ENCODE data around the gene DYNLT1. TPM values are rescaled to one million over a fixed set of nuclear protein-coding genes. Genes with fewer than 3 reads are reported as not detected.

Gene DYNLT1
- total and polyA plus RNA-seq, 4 donors: 78.6 to 211 (median 90.2) TPM

DNA sequence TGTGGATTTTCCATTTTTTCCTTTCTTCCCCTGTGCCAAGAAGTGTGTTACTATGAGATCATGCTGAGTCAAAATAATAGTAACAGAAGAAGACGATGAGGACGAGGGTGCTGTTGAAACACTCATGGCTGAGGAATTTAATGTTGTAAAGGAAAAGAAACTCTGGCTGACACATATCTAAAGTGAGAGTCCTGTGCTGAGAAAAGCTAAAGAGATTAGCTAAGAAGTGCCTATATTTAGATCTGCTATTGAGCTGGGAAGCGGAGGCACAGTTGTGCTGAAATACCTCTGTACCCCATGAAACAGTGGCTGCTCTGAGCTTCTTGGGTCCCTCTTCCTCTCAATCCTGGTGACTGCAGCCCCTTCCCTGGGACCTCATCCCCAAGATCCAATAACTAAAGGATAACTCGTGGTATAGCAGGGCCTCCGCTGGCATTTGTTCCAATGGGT lies 4.2 kb upstream of the DYNLT1 start:
- intact Hi-C loops (cut with DNase I): no loop called here
- Histone ChIP-seq H3K36me3 (ENCODE audit: control insufficient read depth in 1 of 2, insufficient read depth in 2 of 2, low read length in 1 of 2) (no peaks in the 10 kb centered on the region), H3K27ac (ENCODE audit: low read depth in 1 of 2, low read length in 2 of 2) (no peak overlapping the region), H3K4me1 (ENCODE audit: control insufficient read depth in 1 of 2, insufficient read depth in 2 of 2, low read length in 2 of 2) (no peaks in the 10 kb centered on the region), H3K4me3 (ENCODE audit: low read length in 2 of 2) (no peak overlapping the region), H3K9me3 (ENCODE audit: control insufficient read depth, low read length) (no peaks in the 10 kb centered on the region), H3K27me3 (ENCODE audit: control insufficient read depth in 1 of 2, insufficient read depth in 2 of 2, low read length in 1 of 2) (no peaks in the 10 kb centered on the region)
- no peak for DNase-seq
- WGBS, 2 donors: 25 to 42% methylated on average over 5 of the region's 5 CpGs
- no peak for ATAC-seq (ENCODE audit: low FRiP score)

DNA sequence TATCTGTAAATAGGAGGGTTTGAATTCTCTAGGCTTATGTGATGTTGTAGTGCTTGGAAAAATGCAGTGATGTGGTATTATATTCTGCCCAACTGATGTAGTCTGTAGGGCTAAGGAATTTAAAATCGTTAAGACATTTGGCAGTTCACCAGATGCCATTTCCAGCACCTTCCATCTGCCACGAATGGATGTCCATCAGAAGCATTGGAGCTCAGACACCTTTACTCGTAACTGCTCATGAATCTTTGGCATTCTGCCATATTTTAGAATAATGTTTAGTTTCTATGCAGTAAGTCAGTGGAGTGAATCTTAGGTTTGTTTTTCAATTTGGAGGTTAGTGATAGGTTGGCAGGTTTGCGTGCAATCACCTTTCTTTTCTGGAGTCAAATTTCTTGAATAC lies 3.0 kb upstream of the DYNLT1 start:
- Histone ChIP-seq H3K36me3 (ENCODE audit: control insufficient read depth in 1 of 2, insufficient read depth in 2 of 2, low read length in 1 of 2) (no peaks in the 10 kb centered on the region), H3K4me1 (ENCODE audit: control insufficient read depth in 1 of 2, insufficient read depth in 2 of 2, low read length in 2 of 2) (no peaks in the 10 kb centered on the region), H3K27ac (ENCODE audit: low read depth in 1 of 2, low read length in 2 of 2) (no peak overlapping the region), H3K27me3 (ENCODE audit: control insufficient read depth in 1 of 2, insufficient read depth in 2 of 2, low read length in 1 of 2) (no peaks in the 10 kb centered on the region), H3K9me3 (ENCODE audit: control insufficient read depth, low read length) (no peaks in the 10 kb centered on the region), H3K4me3 (ENCODE audit: low read length in 2 of 2) (no peak overlapping the region)
- intact Hi-C loops (cut with DNase I): no loop called here
- 42 to 61% methylated on average over 4 of the region's 4 CpGs for WGBS, 2 donors
- no peak for ATAC-seq (ENCODE audit: low FRiP score)
- no peak for DNase-seq

DNA sequence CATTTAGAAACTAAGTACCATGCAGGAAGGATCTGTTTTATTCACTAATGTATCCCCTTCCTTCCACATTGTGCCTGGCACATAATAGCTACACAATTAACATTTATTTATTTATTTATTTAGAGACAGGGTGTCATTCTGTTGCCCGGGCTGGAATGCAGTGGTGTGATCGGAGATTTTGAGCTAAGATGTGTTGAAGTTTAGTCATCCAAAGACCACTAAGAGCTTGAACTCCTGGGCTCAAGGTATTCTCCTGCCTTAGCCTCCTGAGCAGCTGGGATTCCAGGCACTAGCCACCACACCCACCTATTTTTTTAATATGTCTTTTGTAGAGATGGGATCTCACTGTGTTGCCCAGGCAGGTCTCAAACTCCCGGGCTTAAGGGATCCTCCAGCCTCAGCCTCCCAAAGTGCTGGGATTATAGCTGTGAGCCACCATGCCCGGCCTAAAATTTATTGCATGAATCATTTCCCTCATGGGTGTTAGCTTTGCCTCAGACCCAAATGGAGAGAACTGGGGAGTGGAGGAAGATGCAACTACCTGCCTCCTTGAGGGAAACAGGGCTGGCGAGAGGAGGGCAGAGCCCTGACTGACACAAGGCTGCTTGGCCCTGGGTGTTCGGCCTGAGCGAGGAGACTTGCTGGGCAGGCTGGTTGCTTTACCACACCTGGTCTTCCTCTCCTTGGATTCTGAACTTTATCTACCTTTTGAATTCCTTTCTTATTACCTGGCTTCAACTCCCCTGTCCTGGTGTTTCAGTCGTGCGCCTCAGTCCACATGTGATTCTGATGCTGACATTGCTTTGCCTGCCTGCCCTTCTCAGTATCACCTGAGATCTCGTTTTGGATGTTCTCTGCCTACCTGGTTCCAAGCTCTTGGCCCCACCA lies 1.7 kb upstream of the DYNLT1 start:
- no peak overlapping the region for H3K27ac ChIP-seq (ENCODE audit: low read depth in 1 of 2, low read length in 2 of 2)
- DNase-seq: no peak
- ATAC-seq (ENCODE audit: low FRiP score): no peak
- H3K9me3 ChIP-seq (ENCODE audit: control insufficient read depth, low read length): no peaks in the 10 kb centered on the region
- no peaks in the 10 kb centered on the region for H3K27me3 ChIP-seq (ENCODE audit: control insufficient read depth in 1 of 2, insufficient read depth in 2 of 2, low read length in 1 of 2)
- no peak overlapping the region for H3K4me3 ChIP-seq (ENCODE audit: low read length in 2 of 2)
- no peaks in the 10 kb centered on the region for H3K36me3 ChIP-seq (ENCODE audit: control insufficient read depth in 1 of 2, insufficient read depth in 2 of 2, low read length in 1 of 2)
- intact Hi-C loops (cut with DNase I): no loop called here
- WGBS, 2 donors: 73 to 95% methylated on average over 10 of the region's 10 CpGs
- no peaks in the 10 kb centered on the region for H3K4me1 ChIP-seq (ENCODE audit: control insufficient read depth in 1 of 2, insufficient read depth in 2 of 2, low read length in 2 of 2)

DNA sequence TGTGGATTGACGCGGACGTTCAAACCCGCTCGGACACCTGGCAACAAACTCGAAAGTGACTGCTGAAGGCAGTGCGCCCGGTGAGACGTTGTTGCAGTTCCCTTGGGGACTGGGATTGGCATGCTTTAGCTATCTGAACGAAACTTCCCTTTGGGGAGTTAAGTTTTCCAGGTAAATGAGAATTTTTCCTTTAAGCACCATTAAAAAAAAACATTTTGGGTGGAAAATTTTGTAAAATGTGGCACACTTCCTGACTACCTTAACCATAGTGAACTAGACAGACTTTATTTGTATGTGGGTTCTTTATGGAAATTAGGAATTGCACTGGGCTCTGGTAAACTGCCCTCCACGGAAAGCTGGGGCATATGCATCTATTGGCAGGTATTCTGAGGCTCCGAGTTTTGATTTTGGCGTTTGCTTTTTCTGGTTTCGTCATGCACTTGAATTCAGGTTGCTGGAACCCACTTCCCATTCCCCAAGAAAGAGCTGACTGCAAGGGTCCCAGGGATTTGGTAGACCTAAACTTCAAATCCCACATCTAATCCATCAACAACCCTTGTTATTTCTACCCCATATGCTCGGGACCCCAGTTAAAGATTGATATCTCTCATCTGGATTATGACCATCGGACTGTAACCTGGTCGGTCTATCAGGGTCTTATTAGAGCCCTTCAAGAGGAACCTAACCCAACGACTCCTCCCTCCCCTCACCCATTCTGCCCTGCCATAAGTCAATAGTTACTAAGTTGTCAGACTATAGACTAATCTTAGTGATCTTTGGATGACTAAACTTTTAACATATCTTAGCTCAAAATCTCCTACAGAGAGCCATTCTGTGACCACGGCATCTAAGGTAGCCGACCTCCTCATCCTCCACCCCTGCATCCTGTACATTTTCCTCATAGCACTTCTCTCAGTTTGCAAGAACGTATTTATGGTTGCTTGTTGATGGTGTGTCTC lies 800 bp upstream of the DYNLT1 start:
- H3K4me1 ChIP-seq (ENCODE audit: control insufficient read depth in 1 of 2, insufficient read depth in 2 of 2, low read length in 2 of 2): no peaks in the 10 kb centered on the region
- intact Hi-C loops (cut with DNase I): no loop called here
- ATAC-seq (ENCODE audit: low FRiP score): no peak
- peak overlapping the region; percentile 43 to 72 for H3K4me3 ChIP-seq (ENCODE audit: low read length in 2 of 2)
- H3K27ac ChIP-seq (ENCODE audit: low read depth in 1 of 2, low read length in 2 of 2): peak overlapping the region in 1 of 2 donors; percentile 24
- DNase-seq: peak in 1 of 2 donors; percentile 2
- no peaks in the 10 kb centered on the region for H3K36me3 ChIP-seq (ENCODE audit: control insufficient read depth in 1 of 2, insufficient read depth in 2 of 2, low read length in 1 of 2)
- no peaks in the 10 kb centered on the region for H3K27me3 ChIP-seq (ENCODE audit: control insufficient read depth in 1 of 2, insufficient read depth in 2 of 2, low read length in 1 of 2)
- 30 to 31% methylated on average over 21 of the region's 21 CpGs for WGBS, 2 donors
- H3K9me3 ChIP-seq (ENCODE audit: control insufficient read depth, low read length): no peaks in the 10 kb centered on the region

DNA sequence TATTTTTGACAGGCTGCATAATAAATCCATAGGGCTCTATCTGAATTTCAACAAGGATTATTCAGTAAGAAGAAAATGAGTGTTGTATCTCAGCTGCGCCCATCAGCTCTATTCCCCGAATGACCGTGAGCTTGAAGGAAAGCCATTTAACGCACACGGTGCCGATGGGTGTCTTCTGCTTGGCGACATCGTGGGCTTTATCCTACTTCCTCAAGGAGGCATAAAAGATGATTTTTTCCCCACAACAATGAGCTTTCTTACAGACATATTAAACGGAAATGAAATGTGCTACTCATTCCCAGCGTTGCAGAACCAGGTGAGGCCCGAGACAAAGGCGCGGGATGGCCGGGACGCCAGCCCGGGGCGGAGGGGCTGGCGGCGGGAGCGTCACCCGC lies 710 bp downstream of the DYNLT1 start:
- Histone ChIP-seq H3K27me3 (ENCODE audit: control insufficient read depth in 1 of 2, insufficient read depth in 2 of 2, low read length in 1 of 2) (no peaks in the 10 kb centered on the region), H3K4me1 (ENCODE audit: control insufficient read depth in 1 of 2, insufficient read depth in 2 of 2, low read length in 2 of 2) (no peaks in the 10 kb centered on the region), H3K9me3 (ENCODE audit: control insufficient read depth, low read length) (no peaks in the 10 kb centered on the region), H3K4me3 (ENCODE audit: low read length in 2 of 2) (peak overlapping the region; percentile 74 to 76), H3K27ac (ENCODE audit: low read depth in 1 of 2, low read length in 2 of 2) (peak overlapping the region; percentile 45 to 84), H3K36me3 (ENCODE audit: control insufficient read depth in 1 of 2, insufficient read depth in 2 of 2, low read length in 1 of 2) (no peaks in the 10 kb centered on the region)
- intact Hi-C loops (cut with DNase I): no loop called here
- whole genome bisulfite sequencing, 2 donors: 0 to 1% methylated on average over 20 to 21 of the region's 21 CpGs
- ATAC-seq (ENCODE audit: low FRiP score) (no peak), DNase-seq (no peak)

DNA sequence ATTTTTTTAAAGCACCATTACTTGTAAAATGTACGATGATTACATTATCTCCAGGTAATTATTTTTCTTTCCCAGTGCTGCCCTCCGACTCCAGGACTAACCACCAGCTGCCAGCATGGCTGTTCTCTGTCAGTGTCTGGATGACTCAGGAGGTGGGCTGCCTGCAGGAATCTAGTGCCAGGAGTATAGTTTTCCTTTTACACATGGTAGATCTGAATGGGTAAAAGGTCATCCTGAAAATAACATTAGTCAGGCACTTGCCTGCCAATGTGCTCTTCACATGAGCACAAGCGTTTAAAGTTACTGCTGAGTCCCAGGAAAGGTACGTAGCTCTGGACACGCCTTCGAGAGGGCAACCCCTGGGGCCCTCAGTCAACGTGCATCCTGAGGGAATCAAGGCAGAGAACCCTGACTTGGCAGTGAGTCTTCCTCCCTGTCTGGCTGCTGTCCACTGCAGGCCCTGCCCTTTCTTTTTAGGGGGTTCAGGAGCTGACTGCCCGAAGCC lies 2.4 kb downstream of the DYNLT1 start:
- Histone ChIP-seq H3K27me3 (ENCODE audit: control insufficient read depth in 1 of 2, insufficient read depth in 2 of 2, low read length in 1 of 2) (no peaks in the 10 kb centered on the region), H3K9me3 (ENCODE audit: control insufficient read depth, low read length) (no peaks in the 10 kb centered on the region), H3K36me3 (ENCODE audit: control insufficient read depth in 1 of 2, insufficient read depth in 2 of 2, low read length in 1 of 2) (no peaks in the 10 kb centered on the region), H3K4me1 (ENCODE audit: control insufficient read depth in 1 of 2, insufficient read depth in 2 of 2, low read length in 2 of 2) (no peaks in the 10 kb centered on the region), H3K27ac (ENCODE audit: low read depth in 1 of 2, low read length in 2 of 2) (peak overlapping the region in 1 of 2 donors; percentile 8), H3K4me3 (ENCODE audit: low read length in 2 of 2) (no peak overlapping the region)
- 12 to 30% methylated on average over 8 of the region's 8 CpGs for WGBS, 2 donors
- intact Hi-C loops (cut with DNase I): no loop called here
- DNase-seq (peak in 1 of 2 donors; percentile 63), ATAC-seq (ENCODE audit: low FRiP score) (no peak)

DNA sequence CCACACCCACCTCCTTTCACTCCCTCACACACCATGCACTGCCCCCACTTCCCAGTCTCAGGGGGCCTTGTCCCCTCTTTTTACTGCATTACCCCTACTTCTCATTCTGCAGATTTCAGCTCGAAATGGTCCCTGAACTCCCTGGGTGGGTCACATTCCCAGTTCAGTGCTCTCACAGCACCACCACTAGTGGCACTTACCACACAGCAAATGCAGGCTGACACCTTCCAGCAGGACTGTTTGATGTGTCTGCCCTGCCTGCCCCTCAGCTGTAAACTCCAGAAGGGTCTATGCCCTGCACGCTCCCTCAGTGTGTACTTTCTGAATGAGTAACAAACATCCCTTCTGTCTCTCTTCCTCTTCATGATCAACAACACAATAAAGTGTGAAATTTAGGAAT lies 4.0 kb downstream of the DYNLT1 start:
- no peaks in the 10 kb centered on the region for H3K9me3 ChIP-seq (ENCODE audit: control insufficient read depth, low read length)
- no peak for ATAC-seq (ENCODE audit: low FRiP score)
- H3K4me1 ChIP-seq (ENCODE audit: control insufficient read depth in 1 of 2, insufficient read depth in 2 of 2, low read length in 2 of 2): no peaks in the 10 kb centered on the region
- H3K4me3 ChIP-seq (ENCODE audit: low read length in 2 of 2): no peak overlapping the region
- no peaks in the 10 kb centered on the region for H3K27me3 ChIP-seq (ENCODE audit: control insufficient read depth in 1 of 2, insufficient read depth in 2 of 2, low read length in 1 of 2)
- 78 to 87% methylated on average over 2 of the region's 2 CpGs for WGBS, 2 donors
- no peaks in the 10 kb centered on the region for H3K36me3 ChIP-seq (ENCODE audit: control insufficient read depth in 1 of 2, insufficient read depth in 2 of 2, low read length in 1 of 2)
- H3K27ac ChIP-seq (ENCODE audit: low read depth in 1 of 2, low read length in 2 of 2): no peak overlapping the region
- DNase-seq: no peak
- intact Hi-C loops (cut with DNase I): no loop called here

DNA sequence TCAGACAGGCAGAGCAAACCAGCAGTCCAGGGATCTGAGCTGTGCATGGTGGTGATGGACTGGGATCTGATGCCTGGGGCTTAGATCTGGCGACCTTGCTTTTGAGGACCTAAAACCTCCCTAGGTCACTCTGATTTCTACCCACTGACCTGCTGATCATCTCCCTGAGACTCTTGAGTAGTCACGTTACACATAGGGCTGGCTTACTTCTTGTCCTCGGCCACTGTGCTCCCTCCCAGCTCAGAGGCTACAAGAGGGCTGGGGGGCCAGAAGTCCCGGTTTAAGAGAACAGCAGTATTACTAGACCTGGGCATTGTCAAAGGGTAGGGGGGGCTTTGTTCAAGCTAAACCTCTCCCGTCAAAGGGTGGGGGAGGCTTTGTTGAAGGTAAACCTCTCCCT lies 5.5 kb downstream of the DYNLT1 start:
- no peak overlapping the region for H3K27ac ChIP-seq (ENCODE audit: low read depth in 1 of 2, low read length in 2 of 2)
- no peaks in the 10 kb centered on the region for H3K27me3 ChIP-seq (ENCODE audit: control insufficient read depth in 1 of 2, insufficient read depth in 2 of 2, low read length in 1 of 2)
- DNase-seq (no peak), ATAC-seq (ENCODE audit: low FRiP score) (no peak)
- no peaks in the 10 kb centered on the region for H3K9me3 ChIP-seq (ENCODE audit: control insufficient read depth, low read length)
- intact Hi-C loops (cut with DNase I): no loop called here
- 89 to 90% methylated on average over 5 of the region's 5 CpGs for WGBS, 2 donors
- H3K36me3 ChIP-seq (ENCODE audit: control insufficient read depth in 1 of 2, insufficient read depth in 2 of 2, low read length in 1 of 2): no peaks in the 10 kb centered on the region
- H3K4me1 ChIP-seq (ENCODE audit: control insufficient read depth in 1 of 2, insufficient read depth in 2 of 2, low read length in 2 of 2): no peaks in the 10 kb centered on the region
- H3K4me3 ChIP-seq (ENCODE audit: low read length in 2 of 2): no peak overlapping the region

All from aorta (tissue), 5 donors.